H1 (cell line): ENCODE data around the gene RPS6KA2. TPM values are rescaled to one million over a fixed set of nuclear protein-coding genes. Genes with fewer than 3 reads are reported as not detected.

Experiments used
- CTCF ChIA-PET: fragments of 300-600 bp; sonication (Branson Sonifier 250); formaldehyde crosslinking; loops from one replicate; lab custom pipeline; 2021; ENCODE audit not compliant: partially characterized antibody; lab: Charles Lee
- POLR2A ChIA-PET: fragments of 300-600 bp; sonication (Branson Sonifier 250); formaldehyde crosslinking; loops from one replicate; lab custom pipeline; 2021; ENCODE audit warnings: inconsistent platforms; ENCODE audit not compliant: partially characterized antibody; lab: Charles Lee
- DNase-seq, 2 experiments: peaks; one replicate each; pipeline versions ENCODE4 v3.0.0 to v3.0.0-alpha.2; 2010 to 2022; ENCODE audit warnings: low spot score in 2 of 2, low read depth in 1 of 2, mixed read lengths in 1 of 2
- FAIRE-seq: peaks from 2 replicates; lab custom pipeline; 2011; peaks lifted over from hg19 to GRCh38; lab: Jason Lieb, UNC
- H2AFZ ChIP-seq: 2 replicates; pipeline ENCODE4 v1.8.1; 2012; ENCODE audit warnings: low read length, inconsistent platforms
- H2AK5ac ChIP-seq: 2 replicates; pipeline ENCODE4 v1.6.1; 2013; ENCODE audit warnings: low read depth, low read length
- H2BK120ac ChIP-seq: replicated peaks from 2 replicates; pipeline ENCODE3; 2013; ENCODE audit warnings: low read depth, low read length, inconsistent platforms
- H2BK12ac ChIP-seq: 2 replicates; pipeline ENCODE4 v1.6.1; 2013; ENCODE audit warnings: low read depth, low read length
- H2BK15ac ChIP-seq: 2 replicates; pipeline ENCODE4 v1.6.1; 2013; ENCODE audit warnings: low read length
- H2BK20ac ChIP-seq: 2 replicates; pipeline ENCODE4 v1.6.1; 2013; ENCODE audit warnings: low read length
- H2BK5ac ChIP-seq: 2 replicates; pipeline ENCODE4 v1.6.1; 2013; ENCODE audit warnings: low read depth, low read length
- H3K14ac ChIP-seq: 2 replicates; pipeline ENCODE4 v1.6.1; 2013; ENCODE audit warnings: inconsistent platforms; ENCODE audit not compliant: insufficient read length
- H3K18ac ChIP-seq: 2 replicates; pipeline ENCODE4 v1.6.1; 2013; ENCODE audit warnings: low read length; ENCODE audit errors: extremely low read depth
- H3K23ac ChIP-seq: 2 replicates; pipeline ENCODE4 v1.6.1; 2013; ENCODE audit warnings: inconsistent platforms; ENCODE audit not compliant: insufficient read length
- H3K23me2 ChIP-seq: 2 replicates; pipeline ENCODE4 v1.6.1; 2013; ENCODE audit warnings: low read depth, low read length
- H3K27ac ChIP-seq: 2 replicates; pipeline ENCODE4 v1.6.1; 2011; ENCODE audit warnings: low read depth, low read length, inconsistent platforms
- H3K27me3 ChIP-seq, 4 experiments: replicated peaks in 1 of 4; 1 replicate in 1 of 4; 2 replicates in 3 of 4; pipeline versions ENCODE4 v1.6.1 to v1.8.1; 2011 to 2013; ENCODE audit warnings: low read length in 3 of 4, mild to moderate bottlenecking in 3 of 4, inconsistent platforms in 2 of 4, mixed read lengths in 2 of 4, moderate library complexity in 1 of 4; ENCODE audit not compliant: control insufficient read depth in 3 of 4, insufficient read depth in 3 of 4; ENCODE audit errors: extremely low read depth in 1 of 4
- H3K36me3 ChIP-seq, 4 experiments: 2 replicates each; pipeline versions ENCODE4 v1.6.1 to v1.8.1; 2011 to 2013; ENCODE audit warnings: mild to moderate bottlenecking in 4 of 4, low read length in 3 of 4, moderate library complexity in 2 of 4, control low read depth in 1 of 4, inconsistent platforms in 1 of 4; ENCODE audit not compliant: insufficient read depth in 4 of 4, control insufficient read depth in 2 of 4
- H3K4ac ChIP-seq: replicated peaks from 2 replicates; pipeline ENCODE3; 2013; ENCODE audit warnings: low read length, low read depth, mixed read lengths, inconsistent platforms; ENCODE audit not compliant: insufficient read length
- H3K4me1 ChIP-seq, 4 experiments: replicated peaks in 1 of 4; 1 replicate in 1 of 4; 2 replicates in 3 of 4; pipeline versions ENCODE4 v1.6.1 to v1.8.1; 2011 to 2013; ENCODE audit warnings: low read length in 3 of 4, inconsistent platforms in 2 of 4, mixed read lengths in 1 of 4; ENCODE audit not compliant: insufficient read depth in 4 of 4, control insufficient read depth in 3 of 4
- H3K4me2 ChIP-seq, 2 experiments: 2 replicates each; pipeline versions ENCODE4 v1.6.1 to v1.8.1; 2011 to 2013; ENCODE audit warnings: low read depth in 2 of 2, low read length in 2 of 2, control low read depth in 1 of 2, inconsistent platforms in 1 of 2, mild to moderate bottlenecking in 1 of 2; ENCODE audit not compliant: insufficient read depth in 1 of 2
- H3K4me3 ChIP-seq, 4 experiments: fragments of 200-600, 300-600 bp in 1 of 4; sonication (generic), shearing (Covaris generic), sonication (Bioruptor Twin) in 1 of 4; 2 replicates each; pipeline versions ENCODE4 v1.5.1 to v1.8.1; 2011 to 2016; ENCODE audit warnings: low read length in 4 of 4, low read depth in 3 of 4, control low read depth in 2 of 4, inconsistent platforms in 2 of 4, mild to moderate bottlenecking in 2 of 4, mixed read lengths in 1 of 4, moderate library complexity in 1 of 4; ENCODE audit not compliant: insufficient read depth in 2 of 4; ENCODE audit errors: extremely low read depth in 1 of 4
- H3K56ac ChIP-seq: replicated peaks from 2 replicates; pipeline ENCODE3; 2013; ENCODE audit warnings: low read depth, mild to moderate bottlenecking, mixed read lengths, low read length, inconsistent platforms; ENCODE audit not compliant: insufficient read length
- H3K79me1 ChIP-seq: 2 replicates; pipeline ENCODE4 v1.6.1; 2013; ENCODE audit warnings: low read depth, low read length, control low read depth
- H3K79me2 ChIP-seq, 2 experiments: 2 replicates each; pipeline versions ENCODE4 v1.6.1 to v1.8.1; 2012 to 2013; ENCODE audit warnings: low read length in 2 of 2, mild to moderate bottlenecking in 2 of 2, inconsistent platforms in 1 of 2; ENCODE audit not compliant: insufficient read depth in 2 of 2, control insufficient read depth in 1 of 2
- H3K9ac ChIP-seq, 4 experiments: replicated peaks in 1 of 4; 1 replicate in 1 of 4; 2 replicates in 3 of 4; pipeline versions ENCODE4 v1.6.1 to v1.8.1; 2011 to 2013; ENCODE audit warnings: low read depth in 3 of 4, low read length in 3 of 4, control low read depth in 2 of 4, mild to moderate bottlenecking in 2 of 4, moderate library complexity in 2 of 4, inconsistent platforms in 1 of 4; ENCODE audit errors: extremely low read depth in 1 of 4
- H3K9me3 ChIP-seq, 2 experiments: 2 replicates each; pipeline versions ENCODE4 v1.6.1 to v1.8.1; 2012 to 2013; ENCODE audit warnings: mild to moderate bottlenecking in 2 of 2, moderate library complexity in 2 of 2, control low read depth in 1 of 2, inconsistent platforms in 1 of 2, low read depth in 1 of 2, low read length in 1 of 2, mixed read lengths in 1 of 2; ENCODE audit not compliant: insufficient read depth in 2 of 2
- H4K20me1 ChIP-seq, 2 experiments: replicated peaks in 1 of 2; 2 replicates each; pipeline versions ENCODE3 to v1.8.1; 2011 to 2013; ENCODE audit warnings: inconsistent platforms in 2 of 2, low read length in 2 of 2, mild to moderate bottlenecking in 1 of 2; ENCODE audit not compliant: insufficient read depth in 2 of 2, control insufficient read depth in 1 of 2
- H4K5ac ChIP-seq: 2 replicates; pipeline ENCODE4 v1.6.1; 2013; ENCODE audit warnings: low read length, low read depth, mixed read lengths, inconsistent platforms; ENCODE audit not compliant: insufficient read length
- H4K8ac ChIP-seq: 2 replicates; pipeline ENCODE4 v1.8.0; 2013; ENCODE audit warnings: mild to moderate bottlenecking, moderate library complexity, low read length, inconsistent platforms; ENCODE audit not compliant: insufficient read depth; ENCODE audit errors: extremely low read depth
- H4K91ac ChIP-seq: replicated peaks from 2 replicates; pipeline ENCODE3; 2013; ENCODE audit warnings: low read length, mixed read lengths, inconsistent platforms; ENCODE audit not compliant: insufficient read length
- WGBS, 2 experiments: shearing (Covaris generic) in 1 of 2; methylation state at CpG; one replicate each; pipeline versions ENCODE4 v1.1.6 to v1.1.7; 2013 to 2015; ENCODE audit warnings: low lambda C conversion rate in 2 of 2, mixed read lengths in 2 of 2, inconsistent platforms in 1 of 2, low coverage in 1 of 2, missing lambda C conversion rate in 1 of 2; ENCODE audit not compliant: insufficient replicate concordance in 2 of 2, insufficient coverage in 1 of 2, insufficient read length in 1 of 2; ENCODE audit errors: extremely low coverage in 1 of 2, missing lambda C conversion rate in 1 of 2; 5-methylcytosine and 5-hydroxymethylcytosine counted together
- polyA plus RNA-seq, 7 experiments: library from polyadenylated mRNA; depleted of rRNA in 3 of 7; stranded (reverse) in 5 of 7; unstranded in 2 of 7; fragments of >200 nt in 5 of 7; fragments of 200-250 nt in 2 of 7; gene quantifications; 1 replicate in 5 of 7; 2 replicates in 1 of 7; 4 replicates in 1 of 7; pipeline versions ENCODE4 v1.2.1 to v1.2.3, GENCODE V29; 2011 to 2013; ENCODE audit warnings: missing spikeins in 2 of 7, mixed read lengths in 2 of 7
- total RNA-seq: library from RNA; stranded (reverse); fragmentation: NEBNext Ultra II Directional; extraction: Animal tissue kit (Norgen Biotek cat#: 25700); gene quantifications from 2 replicates; pipeline ENCODE4 v1.2.1, GENCODE V29; 2021
- TF ChIP-seq, protein P1 (sequence below): IDR thresholded peaks from 2 replicates; pipeline ENCODE4 v1.6.1; 2011; ENCODE audit warnings: low read length, improper control_type of control experiment

The RPS6KA2 gene
- total and polyA plus RNA-seq, 2 of the 8 experiments (the other 6 are each of a cell fraction or from before 2014, with no cell fraction given): 8.8 to 25.7 TPM

GRCh38 chr6:166440729-166441128, 186.3 kb downstream of the RPS6KA2 start:
- Histone ChIP-seq H4K91ac (no peak overlapping the region), H2BK5ac (no peak overlapping the region), H3K23me2 (no peaks in the 10 kb centered on the region), H3K9me3 (no peaks in the 10 kb centered on the region), H3K79me2 (no peaks in the 10 kb centered on the region), H3K9ac (no peak overlapping the region), H2BK15ac (no peak overlapping the region), H2BK12ac (no peak overlapping the region), H4K8ac (no peak overlapping the region), H3K79me1 (no peaks in the 10 kb centered on the region; the same call in 1 of the 2 replicates), H3K4ac (no peak overlapping the region), H3K27me3 (no peaks in the 10 kb centered on the region), H3K56ac (no peak overlapping the region), H3K18ac (no peak overlapping the region), H3K23ac (no peak overlapping the region), H2BK20ac (no peak overlapping the region), H3K4me2 (no peak overlapping the region), H3K27ac (no peak overlapping the region), H2AFZ (no peak overlapping the region), H2BK120ac (no peak overlapping the region), H4K20me1 (peaks cover 0 to 2% of the 10 kb centered on the region in 2 experiments), H3K4me3 (no peak overlapping the region), H4K5ac (no peak overlapping the region), H3K14ac (no peak overlapping the region), H3K36me3 (no peaks in the 10 kb centered on the region), H2AK5ac (no peak overlapping the region), H3K4me1 (no peaks in the 10 kb centered on the region)
- POLR2A ChIA-PET: interaction anchor here (1.3 to 1.4 kb wide), 2 partner anchors 11 to 14 kb away, joined by 3 read pairs; no protein-coding TSS in a partner anchor
- 93% methylated on average over 15 of the region's 15 CpGs; no CpG with 5 or more reads in 1 of the 2 experiments for WGBS, 2 experiments
- DNase-seq (no peak), FAIRE-seq (no peak)
- TF ChIP-seq, protein P1, sequence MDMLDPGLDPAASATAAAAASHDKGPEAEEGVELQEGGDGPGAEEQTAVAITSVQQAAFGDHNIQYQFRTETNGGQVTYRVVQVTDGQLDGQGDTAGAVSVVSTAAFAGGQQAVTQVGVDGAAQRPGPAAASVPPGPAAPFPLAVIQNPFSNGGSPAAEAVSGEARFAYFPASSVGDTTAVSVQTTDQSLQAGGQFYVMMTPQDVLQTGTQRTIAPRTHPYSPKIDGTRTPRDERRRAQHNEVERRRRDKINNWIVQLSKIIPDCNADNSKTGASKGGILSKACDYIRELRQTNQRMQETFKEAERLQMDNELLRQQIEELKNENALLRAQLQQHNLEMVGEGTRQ: no peak
- TF ChIP-seq, all 59 proteins: peak for 0
- CTCF ChIA-PET: interaction anchor here (1.4 to 1.5 kb wide), 3 partner anchors 8 to 157 kb away, joined by 3 to 6 read pairs (median 5); no protein-coding TSS in a partner anchor
